Measurements from ENCODE around the gene PP2D1. TPM values are rescaled to one million over a fixed set of nuclear protein-coding genes. Genes with fewer than 3 reads are reported as not detected.

PP2D1 gene
- total RNA-seq, 1 experiment from 2014 or later = not detected

DNA sequence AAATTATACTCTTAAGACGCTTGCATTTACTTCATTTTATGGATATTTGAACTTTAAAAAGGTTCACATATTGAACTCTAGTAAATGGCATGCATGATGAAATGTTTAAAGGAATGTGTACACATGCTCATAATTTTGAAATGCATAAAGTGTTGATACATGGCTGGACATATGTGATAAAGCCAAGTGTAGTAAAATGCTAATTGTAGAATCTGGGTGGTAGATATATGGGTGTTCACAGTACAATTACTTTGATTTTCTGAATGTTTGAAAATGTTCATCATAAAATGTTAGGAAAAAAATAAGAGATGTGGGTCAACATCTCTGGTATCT, 73.8 kb downstream of the PP2D1 start:
- Histone ChIP-seq H3K9ac (ENCODE audit: low read length) (no peak overlapping the region), H3K27me3 (ENCODE audit: insufficient read depth, low read length) (no peaks in the 10 kb centered on the region), H4K20me1 (ENCODE audit: insufficient read depth) (no peaks in the 10 kb centered on the region), H3K4me3 (replicated peaks in 1 of 2; ENCODE audit: low read depth in 1 of 2, low read length in 2 of 2) (no peak overlapping the region), H3K4me2 (ENCODE audit: low read length) (no peak overlapping the region), H3K9me2 (ENCODE audit: insufficient read depth) (no peaks in the 10 kb centered on the region), H3K36me3 (ENCODE audit: control insufficient read depth in 1 of 2, insufficient read depth in 2 of 2, low read length in 2 of 2) (no peaks in the 10 kb centered on the region), H3K79me2 (ENCODE audit: insufficient read depth, low read length) (no peaks in the 10 kb centered on the region), H3K27ac (ENCODE audit: low read depth, low read length) (no peak overlapping the region), H2AFZ (ENCODE audit: low read depth, low read length, poor library complexity, severe bottlenecking) (no peak overlapping the region), H3K9me3 (ENCODE audit: control insufficient read depth in 1 of 2, insufficient read depth in 1 of 2, low read depth in 1 of 2, low read length in 2 of 2) (no peaks in the 10 kb centered on the region), H3K4me1 (ENCODE audit: control insufficient read depth in 1 of 2, insufficient read depth in 2 of 2, low read length in 2 of 2) (peaks cover 0 to 9% of the 10 kb centered on the region in 2 experiments; a peak in 2 of 4 replicates)
- intact Hi-C loops (cut with micrococcal nuclease) = no loop called here
- BruUV-seq (replicated peaks) = no TSS peak
- POLR2A ChIA-PET = no interaction called here
- DNase-seq (ENCODE audit: low read depth, low spot score) = no peak
- no peak for ATAC-seq
- TF ChIP-seq FOSL1 (IDR thresholded peaks at IDR 0.05; ENCODE audit: low read depth) (no peak), SP1 (IDR thresholded peaks at IDR 0.05; ENCODE audit: low read depth) (no peak), SIN3A (IDR thresholded peaks at IDR 0.05; ENCODE audit: low read depth) (no peak), TCF7L2 (IDR thresholded peaks at IDR 0.05; ENCODE audit: borderline replicate concordance, extremely low read depth, insufficient read depth, insufficient read length) (no peak), SRF (IDR thresholded peaks at IDR 0.05; ENCODE audit: low read depth) (no peak), EZH2 (IDR thresholded peaks at IDR 0.05) (no peak), JUND (IDR thresholded peaks at IDR 0.05) (no peak), POLR2A (IDR thresholded peaks at IDR 0.05; ENCODE audit: borderline replicate concordance, extremely low read depth, insufficient read depth, insufficient read length) (no peak), ZBTB33 (IDR thresholded peaks at IDR 0.05; ENCODE audit: extremely low read depth, insufficient replicate concordance, low read length) (no peak), POLR2AphosphoS5 (IDR thresholded peaks at IDR 0.05; ENCODE audit: low read depth, low read length) (no peak), CBX3 (IDR thresholded peaks at IDR 0.05; ENCODE audit: low read depth) (no peak), ZFX (IDR thresholded peaks at IDR 0.05) (no peak), CEBPB (IDR thresholded peaks at IDR 0.05; ENCODE audit: low read depth) (no peak), EZH2phosphoT487 (IDR thresholded peaks at IDR 0.05; ENCODE audit: borderline replicate concordance) (no peak), YY1 (IDR thresholded peaks at IDR 0.05; ENCODE audit: extremely low read depth, insufficient replicate concordance, low read depth, low read length) (no peak), ELF1 (IDR thresholded peaks at IDR 0.05; ENCODE audit: borderline replicate concordance, low read depth) (no peak)
- TF ChIP-seq, protein P1, sequence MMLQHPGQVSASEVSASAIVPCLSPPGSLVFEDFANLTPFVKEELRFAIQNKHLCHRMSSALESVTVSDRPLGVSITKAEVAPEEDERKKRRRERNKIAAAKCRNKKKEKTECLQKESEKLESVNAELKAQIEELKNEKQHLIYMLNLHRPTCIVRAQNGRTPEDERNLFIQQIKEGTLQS (IDR thresholded peaks at IDR 0.05) = no peak
- TF ChIP-seq, protein P2, sequence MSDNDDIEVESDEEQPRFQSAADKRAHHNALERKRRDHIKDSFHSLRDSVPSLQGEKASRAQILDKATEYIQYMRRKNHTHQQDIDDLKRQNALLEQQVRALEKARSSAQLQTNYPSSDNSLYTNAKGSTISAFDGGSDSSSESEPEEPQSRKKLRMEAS (IDR thresholded peaks at IDR 0.05) = no peak
- TF ChIP-seq, protein P3, sequence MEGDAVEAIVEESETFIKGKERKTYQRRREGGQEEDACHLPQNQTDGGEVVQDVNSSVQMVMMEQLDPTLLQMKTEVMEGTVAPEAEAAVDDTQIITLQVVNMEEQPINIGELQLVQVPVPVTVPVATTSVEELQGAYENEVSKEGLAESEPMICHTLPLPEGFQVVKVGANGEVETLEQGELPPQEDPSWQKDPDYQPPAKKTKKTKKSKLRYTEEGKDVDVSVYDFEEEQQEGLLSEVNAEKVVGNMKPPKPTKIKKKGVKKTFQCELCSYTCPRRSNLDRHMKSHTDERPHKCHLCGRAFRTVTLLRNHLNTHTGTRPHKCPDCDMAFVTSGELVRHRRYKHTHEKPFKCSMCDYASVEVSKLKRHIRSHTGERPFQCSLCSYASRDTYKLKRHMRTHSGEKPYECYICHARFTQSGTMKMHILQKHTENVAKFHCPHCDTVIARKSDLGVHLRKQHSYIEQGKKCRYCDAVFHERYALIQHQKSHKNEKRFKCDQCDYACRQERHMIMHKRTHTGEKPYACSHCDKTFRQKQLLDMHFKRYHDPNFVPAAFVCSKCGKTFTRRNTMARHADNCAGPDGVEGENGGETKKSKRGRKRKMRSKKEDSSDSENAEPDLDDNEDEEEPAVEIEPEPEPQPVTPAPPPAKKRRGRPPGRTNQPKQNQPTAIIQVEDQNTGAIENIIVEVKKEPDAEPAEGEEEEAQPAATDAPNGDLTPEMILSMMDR (IDR thresholded peaks at IDR 0.05 in 2 of 3, conservative IDR thresholded peaks at IDR 0.05 in 1 of 3; ENCODE audit: borderline replicate concordance in 1 of 3, insufficient read depth in 1 of 3, low read depth in 2 of 3, low read length in 2 of 3) = no peak
- CTCF ChIA-PET = no interaction called here
- RAD21 ChIA-PET (ENCODE audit: low non-redundant PET in 1 of 2, low total read pairs in 2 of 2, uncharacterized antibody in 2 of 2, unreplicated experiment in 2 of 2) = no interaction called here
